ENCODE results near the gene C10orf105. TPM values are rescaled to one million over a fixed set of nuclear protein-coding genes. Genes with fewer than 3 reads are reported as not detected.

C10orf105 gene
- total and polyA plus RNA-seq, 11 donors = 0.03 to 0.57 (median 0.08) TPM; not detected in 6

- peaks cover 8 to 54% (median 40%) of the 10 kb centered on the region in 12 donors for H3K4me1 ChIP-seq
- 90 to 98% (median 95%) methylated on average over 6 of the region's 6 CpGs for WGBS, 4 donors
- H3K36me3 ChIP-seq = no peaks in the 10 kb centered on the region
- no peaks in the 10 kb centered on the region for H3K27me3 ChIP-seq
- no peaks in the 10 kb centered on the region for H3K9me3 ChIP-seq
- ATAC-seq = no peak
- no peak overlapping the region for H3K4me3 ChIP-seq
- peak in 2 of 5 donors; percentile 17 to 21 for DNase-seq
- intact Hi-C loops (cut with DNase I) = loop anchor here in 4 of 10 donors (5.0 kb wide), 2 partner anchors 36 to 61 kb away; partner anchors contain the start of gene VSIR (in 4 of the 4)
- H3K27ac ChIP-seq = peak overlapping the region in 3 of 12 donors; percentile 90 to 92 (median 92)
- TF ChIP-seq CTCF (IDR thresholded peaks at IDR 0.05) = no peak
- TF ChIP-seq POLR2A (IDR thresholded peaks at IDR 0.05) = no peak
Observed at GRCh38 chr10:71711052-71711623, 8.4 kb downstream of the C10orf105 start.

GRCh38 chr10:71710519-71710918 lies 9.1 kb downstream of the C10orf105 start:
- no peaks in the 10 kb centered on the region for H3K36me3 ChIP-seq
- no peaks in the 10 kb centered on the region for H3K9me3 ChIP-seq
- no peak for ATAC-seq
- 97 to 100% (median 99%) methylated on average over 1 to 2 of the region's 2 CpGs for WGBS, 4 donors
- no peak overlapping the region for H3K27ac ChIP-seq
- H3K27me3 ChIP-seq = no peaks in the 10 kb centered on the region
- DNase-seq = no peak
- intact Hi-C loops (cut with DNase I) = loop anchor here in 4 of 10 donors (5.0 kb wide), 2 partner anchors 37 to 62 kb away; partner anchors contain the start of gene VSIR (in 4 of the 4)
- peaks cover 8 to 47% (median 37%) of the 10 kb centered on the region in 12 donors for H3K4me1 ChIP-seq
- no peak for TF ChIP-seq CTCF (IDR thresholded peaks at IDR 0.05)
- no peak for TF ChIP-seq POLR2A (IDR thresholded peaks at IDR 0.05)
- H3K4me3 ChIP-seq = no peak overlapping the region

- Histone ChIP-seq H3K4me3 (no peak overlapping the region), H3K27me3 (no peaks in the 10 kb centered on the region), H3K9me3 (no peaks in the 10 kb centered on the region), H3K4me1 (peaks cover 3 to 39% (median 27%) of the 10 kb centered on the region in 12 donors), H3K27ac (no peak overlapping the region), H3K36me3 (no peaks in the 10 kb centered on the region)
- TF ChIP-seq POLR2A (IDR thresholded peaks at IDR 0.05) = no peak
- TF ChIP-seq CTCF (IDR thresholded peaks at IDR 0.05) = no peak
- ATAC-seq = no peak
- intact Hi-C loops (cut with DNase I) = loop anchor here (2.0 to 10.0 kb wide), 18 partner anchors 47 to 397 kb away; partner anchors contain the start of genes SLC29A3 (in 4 of the 10) and CDH23 (in 2 of the 10)
- 69 to 80% (median 75%) methylated on average over 24 to 28 of the region's 28 CpGs for WGBS, 4 donors
- DNase-seq = peak in 1 of 5 donors; percentile 25
Observed at GRCh38 chr10:71708897-71709882, 10.4 kb downstream of the C10orf105 start.

All from heart left ventricle (tissue), 16 donors.